HepG2 (cell line): ENCODE results near the gene UCK2. TPM values are rescaled to one million over a fixed set of nuclear protein-coding genes. Genes with fewer than 3 reads are reported as not detected.

Experiments
- ATAC-seq: fragments of 200-7000 bp; cut with Tn5 transposase; 3 replicates; pipeline ENCODE4 v1.9.1; 2020; ENCODE audit warnings: mild to moderate bottlenecking, moderate library complexity
- BruUV-seq: library from RNA; stranded (reverse); fragments of 400-500 nt; replicated peaks from 2 replicates; lab custom pipeline; 2021; lab: Mats Ljungman, UMichigan
- CTCF ChIA-PET: fragments of 300-600 bp; formaldehyde crosslinking; extraction: SDS; loops from one replicate; lab custom pipeline; 2021; ENCODE audit warnings: low total read pairs, inconsistent platforms, low intra/inter-chr PET ratio; lab: Yijun Ruan, JAX
- POLR2A ChIA-PET: fragments of 350-600 bp; sonication (Branson Sonifier 250); formaldehyde crosslinking; loops from one replicate; lab custom pipeline; 2020; ENCODE audit warnings: antibody characterized with exemption, inconsistent platforms; lab: Yijun Ruan, JAX
- DNase-seq: peaks from one replicate; pipeline ENCODE4 v3.0.0-alpha.2; 2015; ENCODE audit warnings: low spot score
- FAIRE-seq: peaks from 3 replicates; lab custom pipeline; 2011; peaks lifted over from hg19 to GRCh38; lab: Jason Lieb, UNC
- H2AFZ ChIP-seq: one replicate; pipeline ENCODE4 v1.6.1; 2011; ENCODE audit warnings: low read length, inconsistent platforms
- H3K27ac ChIP-seq: fragments of 300-600 bp; 3 replicates; pipeline ENCODE4 v1.8.0; 2011; ENCODE audit warnings: mixed run types, mild to moderate bottlenecking, mixed read lengths, low read length, inconsistent platforms; ENCODE audit not compliant: insufficient read depth; ENCODE audit errors: extremely low read length
- H3K27me3 ChIP-seq, 2 experiments: fragments of 200-600 bp in 1 of 2; 2 replicates in 1 of 2; 3 replicates in 1 of 2; pipeline versions ENCODE4 v1.6.0 to v1.8.0; 2011; ENCODE audit warnings: low read length in 2 of 2, mild to moderate bottlenecking in 2 of 2, moderate library complexity in 2 of 2, inconsistent platforms in 1 of 2; ENCODE audit not compliant: insufficient read depth in 2 of 2, control insufficient read depth in 1 of 2
- H3K36me3 ChIP-seq, 2 experiments: fragments of 200-600 bp in 1 of 2; replicated peaks in 1 of 2; 2 replicates in 1 of 2; 3 replicates in 1 of 2; pipeline versions ENCODE4 v1.5.1 to v1.8.0; 2011; ENCODE audit warnings: low read length in 2 of 2, inconsistent platforms in 1 of 2; ENCODE audit not compliant: insufficient read depth in 2 of 2, control insufficient read depth in 1 of 2
- H3K4me1 ChIP-seq: 2 replicates; pipeline ENCODE4 v1.5.1; 2012; ENCODE audit warnings: low read length, inconsistent platforms; ENCODE audit not compliant: insufficient read depth
- H3K4me2 ChIP-seq: 2 replicates; pipeline ENCODE4 v1.6.0; 2011; ENCODE audit warnings: low read depth, low read length, inconsistent platforms
- H3K4me3 ChIP-seq, 3 experiments: fragments of 200-600 bp in 1 of 3; sonication (generic), shearing (Covaris generic) in 1 of 3; replicated peaks in 1 of 3; 2 replicates each; pipeline ENCODE4 v1.5.1; 2011 to 2016; ENCODE audit warnings: low read length in 3 of 3, inconsistent platforms in 2 of 3, low read depth in 2 of 3, mild to moderate bottlenecking in 2 of 3, control low read depth in 1 of 3, mixed read lengths in 1 of 3; ENCODE audit not compliant: insufficient read depth in 1 of 3
- H3K79me2 ChIP-seq: one replicate; pipeline ENCODE4 v1.6.1; 2011; ENCODE audit warnings: low read length, inconsistent platforms; ENCODE audit not compliant: insufficient read depth
- H3K9ac ChIP-seq: 2 replicates; pipeline ENCODE4 v1.6.0; 2011; ENCODE audit warnings: mild to moderate bottlenecking, low read depth, low read length, inconsistent platforms; ENCODE audit not compliant: insufficient read depth
- H3K9me3 ChIP-seq: 2 replicates; pipeline ENCODE4 v1.5.1; 2012; ENCODE audit warnings: mild to moderate bottlenecking, low read length
- H4K20me1 ChIP-seq: 2 replicates; pipeline ENCODE4 v1.6.0; 2011; ENCODE audit warnings: inconsistent platforms, mild to moderate bottlenecking, low read length, moderate library complexity; ENCODE audit not compliant: insufficient read depth
- DR1 ChIP-seq: sonication (generic); formaldehyde crosslinking; IDR thresholded peaks from 2 replicates; pipeline ENCODE4 v1.8.0; 2021; ENCODE audit warnings: mild to moderate bottlenecking, missing genetic modification reagents, inconsistent platforms
- GLI4 ChIP-seq: sonication (generic); formaldehyde crosslinking; IDR thresholded peaks from 2 replicates; pipeline ENCODE4 v1.5.1; 2020; ENCODE audit warnings: missing genetic modification reagents, mild to moderate bottlenecking, moderate library complexity, borderline replicate concordance
- GZF1 ChIP-seq: sonication (generic); formaldehyde crosslinking; IDR thresholded peaks from 2 replicates; pipeline ENCODE4 v1.5.1; 2020; ENCODE audit warnings: mild to moderate bottlenecking, missing genetic modification reagents
- RBM22 ChIP-seq: fragments of 200-400 bp; formaldehyde crosslinking; optimal IDR thresholded peaks from 2 replicates; pipeline ENCODE3; 2017; ENCODE audit warnings: mild to moderate bottlenecking, low read length, moderate library complexity
- TBX3 ChIP-seq: fragments of 450-650 bp; IDR thresholded peaks from 2 replicates; pipeline ENCODE4 v1.6.1; 2017; ENCODE audit warnings: antibody characterized with exemption, mild to moderate bottlenecking, inconsistent platforms, borderline replicate concordance
- ZNF619 ChIP-seq: sonication (generic); formaldehyde crosslinking; IDR thresholded peaks from 2 replicates; pipeline ENCODE4 v1.4.0; 2020; ENCODE audit warnings: mild to moderate bottlenecking, missing genetic modification reagents
- ZNF687 ChIP-seq: sonication (generic); formaldehyde crosslinking; IDR thresholded peaks from 2 replicates; pipeline ENCODE4 v1.5.1; 2020; ENCODE audit warnings: mild to moderate bottlenecking, missing genetic modification reagents, moderate library complexity
- WGBS: methylation state at CpG from one replicate; pipeline ENCODE4 v1.1.6; 2017; ENCODE audit warnings: low lambda C conversion rate; 5-methylcytosine and 5-hydroxymethylcytosine counted together
- in situ Hi-C: cut with HindIII; loops from 2 replicates; pipeline ENCODE4 v1.10.0; 2017; ENCODE audit warnings: low pct_unique_long_range_greater_than_20kb; ENCODE audit not compliant: extremely low pct_ligation_motif_present
- intact Hi-C: fragments of 100-400 bp; cut with micrococcal nuclease; formaldehyde crosslinking; loops from one replicate; pipeline ENCODE4 v1.10.0; 2022; ENCODE audit not compliant: unreplicated experiment
- polyA plus RNA-seq, 8 experiments: library from polyadenylated mRNA; depleted of rRNA in 3 of 8; stranded (reverse) in 7 of 8; unstranded in 1 of 8; fragments of >200 nt; fragmentation: Illumina TruSeq in 4 of 8; extraction: Trizol in 4 of 8; gene quantifications; 2 replicates each; pipeline versions ENCODE4 v1.2.1 to v1.2.3, GENCODE V29; 2011 to 2016; ENCODE audit warnings: low read depth in 4 of 8, missing spikeins in 1 of 8, mixed read lengths in 1 of 8; ENCODE audit not compliant: insufficient read depth in 1 of 8
- total RNA-seq, 5 experiments: library from RNA; depleted of rRNA; stranded (reverse); fragments of >200 nt; fragmentation: Illumina TruSeq; extraction: Trizol; gene quantifications; 2 replicates each; pipeline ENCODE4 v1.2.3, GENCODE V29; 2016; ENCODE audit warnings: low read depth in 1 of 5
- TF ChIP-seq, protein P1 (sequence below): IDR thresholded peaks from 2 replicates; pipeline ENCODE4 v1.6.1; 2016; ENCODE audit warnings: missing genetic modification reagents, missing compliant biosample characterization

Gene UCK2
- total and polyA plus RNA-seq, 2 of the 13 experiments (the other 11 are each of a cell fraction or from before 2014, with no cell fraction given) = 64.3 to 78.0 TPM

DNA sequence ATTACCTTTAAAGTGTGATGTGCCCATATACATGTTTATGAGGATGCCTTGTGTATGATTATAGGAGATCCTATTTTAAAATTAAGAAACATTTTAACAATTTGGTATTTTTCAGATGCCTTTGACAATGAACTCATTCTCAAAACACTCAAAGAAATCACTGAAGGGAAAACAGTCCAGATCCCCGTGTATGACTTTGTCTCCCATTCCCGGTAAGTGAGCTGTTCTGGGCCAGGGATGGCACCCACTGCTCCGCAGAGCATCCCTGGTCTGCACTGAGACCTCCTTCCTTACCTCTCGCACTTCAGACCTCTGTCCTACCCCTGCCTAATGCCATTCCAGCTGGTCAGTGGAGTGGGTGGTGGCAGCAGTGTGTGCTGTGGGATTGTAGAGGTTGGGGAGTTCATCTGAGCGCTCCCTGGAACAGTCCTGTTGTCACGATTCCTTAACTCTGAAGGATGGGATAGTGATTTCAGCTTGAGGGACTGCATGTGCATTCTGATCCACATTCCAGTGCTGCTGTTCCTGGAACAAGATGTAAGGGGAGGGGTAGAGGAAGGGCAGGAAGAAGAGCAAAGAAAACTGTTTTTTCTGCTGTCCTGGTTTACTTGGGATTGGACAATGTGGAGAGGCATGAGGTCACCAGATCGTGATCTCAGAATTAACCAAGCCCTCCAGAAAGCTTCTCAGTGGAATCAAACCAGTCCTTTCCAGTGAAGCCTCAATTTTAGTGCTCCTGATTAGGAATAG lies 63.9 kb downstream of the UCK2 start:
- over 99% methylated on average over 7 of the region's 7 CpGs for WGBS
- no peaks in the 10 kb centered on the region for H3K27me3 ChIP-seq
- no peak overlapping the region for H2AFZ ChIP-seq
- no peak overlapping the region for H3K9ac ChIP-seq
- ChIA-PET POLR2A (no interaction called here), CTCF (no interaction called here)
- no peaks in the 10 kb centered on the region for H4K20me1 ChIP-seq
- no TSS peak for BruUV-seq
- H3K4me2 ChIP-seq = no peak overlapping the region
- no peaks in the 10 kb centered on the region for H3K9me3 ChIP-seq
- no peak for TF ChIP-seq GLI4 (CRISPR knock-in tag)
- peak; percentile 20 for TF ChIP-seq RBM22
- TF ChIP-seq TBX3 = no peak
- no peak for TF ChIP-seq GZF1 (CRISPR knock-in tag)
- TF ChIP-seq, protein P1, sequence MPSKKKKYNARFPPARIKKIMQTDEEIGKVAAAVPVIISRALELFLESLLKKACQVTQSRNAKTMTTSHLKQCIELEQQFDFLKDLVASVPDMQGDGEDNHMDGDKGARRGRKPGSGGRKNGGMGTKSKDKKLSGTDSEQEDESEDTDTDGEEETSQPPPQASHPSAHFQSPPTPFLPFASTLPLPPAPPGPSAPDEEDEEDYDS (CRISPR knock-in tag) = no peak
- no peak for TF ChIP-seq ZNF619 (CRISPR knock-in tag)
- no peak for TF ChIP-seq ZNF687 (CRISPR knock-in tag)
- TF ChIP-seq DR1 (CRISPR knock-in tag) = no peak
- no peak for ATAC-seq
- peaks cover 22% of the 10 kb centered on the region for H3K4me1 ChIP-seq
- no peak for DNase-seq
- in situ Hi-C loops (no loop called here), intact Hi-C loops (no loop called here)
- peaks cover 41 to 62% of the 10 kb centered on the region in 2 experiments for H3K36me3 ChIP-seq
- H3K27ac ChIP-seq = no peak overlapping the region
- H3K79me2 ChIP-seq = peaks cover 41% of the 10 kb centered on the region
- no peak for FAIRE-seq
- H3K4me3 ChIP-seq = no peak overlapping the region
